Iris pigment epithelial cell (primary cell): ENCODE results near the gene NXPE4.
A peak's percentile ranks its signal among the peaks of the same experiment; 100 is the strongest.
"Not testable (repeated sequence)": the region's sequence is repeated elsewhere in the genome, so short reads cannot be mapped to it uniquely, and the experiment has no call there.

Experiments used
- DNase-seq: peaks from one replicate; pipeline ENCODE4 v3.0.0-alpha.2; 2011; ENCODE audit warnings: low read depth

NXPE4 gene

DNA sequence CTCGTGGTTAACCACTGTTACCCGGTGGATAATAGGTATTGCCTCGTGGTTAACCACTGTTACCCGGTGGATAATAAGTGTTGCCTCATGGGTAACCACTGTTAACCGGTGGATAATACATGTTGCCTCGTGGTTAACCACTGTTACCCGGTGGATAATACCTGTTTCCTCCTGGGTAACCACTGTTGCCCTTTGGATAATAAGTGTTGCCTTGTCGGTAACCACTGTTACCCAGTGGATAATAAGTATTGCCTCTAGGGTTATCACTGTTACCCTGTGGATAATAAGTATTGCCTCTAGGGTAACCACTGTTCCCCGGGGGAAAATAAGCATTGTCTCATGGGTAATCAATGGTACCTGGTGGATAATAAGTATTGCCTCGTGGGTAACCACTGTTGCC lies 15.0 kb upstream of the NXPE4 start:
- no peak for DNase-seq

DNA sequence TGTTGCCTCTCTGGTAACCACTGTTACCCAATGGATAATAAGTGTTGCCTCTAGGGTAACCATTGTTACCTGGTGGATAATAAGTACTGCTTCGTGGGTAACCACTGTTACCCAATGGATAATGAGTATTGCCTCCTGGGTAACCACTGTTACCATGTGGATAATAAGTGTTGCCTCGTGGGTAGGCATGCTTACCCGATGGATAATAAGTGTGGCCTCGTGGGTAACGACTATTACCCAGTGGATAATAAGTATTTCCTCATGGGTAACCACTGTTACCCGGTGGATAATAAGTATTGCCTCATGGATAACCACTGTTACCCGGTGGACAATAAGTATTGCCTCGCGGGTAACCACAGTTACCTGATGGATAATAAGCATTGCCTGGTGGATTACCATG lies 13.8 kb upstream of the NXPE4 start:
- DNase-seq: no peak

DNA sequence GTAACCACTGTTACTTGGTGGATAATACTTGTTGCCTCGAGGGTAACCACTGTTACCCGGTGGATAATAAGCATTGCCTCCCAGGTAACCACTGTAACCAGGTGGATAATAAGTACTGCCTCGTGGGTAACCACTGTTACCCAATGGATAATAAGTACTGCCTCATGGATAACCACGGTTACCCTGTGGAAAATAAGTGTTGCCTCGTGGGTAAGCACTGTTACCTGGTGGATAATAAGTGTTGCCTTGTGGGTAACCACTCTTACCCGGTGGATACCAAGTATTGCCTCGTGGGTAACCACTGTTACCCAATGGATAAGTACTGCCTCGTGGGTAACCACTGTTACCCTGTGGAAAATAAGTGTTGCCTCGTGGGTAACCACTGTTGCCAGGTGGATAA lies 13.0 kb upstream of the NXPE4 start:
- DNase-seq: not testable (repeated sequence)

DNA sequence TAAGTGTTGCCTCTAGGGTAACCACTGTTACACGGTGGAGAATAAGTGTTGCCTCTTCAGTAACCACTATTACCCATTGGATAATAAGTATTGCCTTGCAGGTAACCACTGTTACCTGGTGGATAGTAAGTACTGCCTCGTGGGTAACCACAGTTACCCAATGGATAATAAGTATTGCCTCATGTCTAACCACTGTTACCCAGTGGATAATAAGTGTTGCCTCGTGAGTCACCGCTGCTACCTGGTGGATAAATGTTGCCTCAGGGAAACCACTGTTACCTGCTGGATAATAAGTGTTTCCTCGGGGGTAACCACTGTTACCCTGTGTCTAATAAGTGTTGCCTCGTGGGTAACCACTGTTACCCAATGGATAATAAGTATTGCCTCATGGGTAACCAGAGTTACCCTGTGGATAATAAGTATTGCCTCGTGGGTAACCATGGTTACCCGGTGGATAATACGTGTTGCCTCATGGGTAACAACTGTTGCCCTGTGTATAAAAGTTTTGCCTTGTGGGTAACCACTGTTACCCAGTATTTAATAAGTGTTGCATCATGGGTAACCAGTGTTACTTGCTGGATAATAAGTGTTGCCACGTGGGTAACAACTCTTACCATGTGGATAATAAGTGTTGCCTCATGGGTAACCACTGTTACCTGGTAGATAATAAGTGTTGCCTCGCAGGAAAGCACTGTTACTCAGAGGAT lies 12.3 kb upstream of the NXPE4 start:
- no peak for DNase-seq

DNA sequence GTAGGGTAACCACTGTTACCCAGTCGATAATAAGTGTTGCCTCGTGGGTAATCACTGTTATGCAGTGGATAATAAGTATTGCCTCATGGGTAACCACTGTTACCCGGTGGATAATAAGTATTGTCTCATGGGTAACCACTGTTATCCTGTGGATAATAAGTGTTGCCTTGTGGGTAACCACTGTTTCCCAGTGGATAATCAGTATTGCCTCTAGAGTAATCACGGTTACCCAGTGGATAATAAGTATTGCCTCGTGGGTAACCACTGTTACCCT lies 11.2 kb upstream of the NXPE4 start:
- DNase-seq: not testable (repeated sequence)

DNA sequence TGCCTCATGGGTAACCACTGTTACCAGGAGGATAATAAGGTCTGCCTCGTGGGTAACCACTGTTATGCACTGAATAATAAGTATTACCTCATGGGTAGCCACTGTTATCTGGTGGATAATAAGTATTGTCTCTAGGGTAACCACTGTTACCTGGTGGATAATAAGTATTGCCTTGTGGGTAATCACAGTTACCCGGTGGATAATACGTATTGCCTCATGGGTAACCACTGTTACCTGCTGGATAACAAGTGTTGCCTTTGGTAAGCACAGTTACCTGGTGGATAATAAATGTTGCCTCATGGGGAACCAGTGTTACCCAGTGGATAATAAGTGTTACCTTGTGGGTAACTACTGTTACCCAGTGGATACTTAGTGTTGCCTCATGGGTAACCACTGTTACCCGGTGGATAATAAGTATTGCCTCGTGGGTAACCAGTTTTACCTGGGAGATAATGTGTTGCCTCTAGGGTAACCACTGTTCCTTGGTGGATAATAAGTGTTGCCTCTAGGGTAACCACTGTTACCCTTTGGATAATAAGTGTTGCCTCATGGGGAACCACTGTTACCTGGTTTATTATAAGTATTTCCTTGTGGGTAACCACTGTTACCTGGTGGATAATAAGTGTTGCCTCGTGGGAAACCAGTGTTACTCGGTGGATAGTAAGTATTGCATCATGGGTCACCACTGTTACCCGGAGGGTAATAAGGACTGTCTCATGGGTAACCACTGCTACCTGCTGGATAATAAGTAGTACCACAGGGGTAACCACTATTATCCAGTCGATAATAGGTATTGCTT lies 10.6 kb upstream of the NXPE4 start:
- DNase-seq: peak; percentile 7

DNA sequence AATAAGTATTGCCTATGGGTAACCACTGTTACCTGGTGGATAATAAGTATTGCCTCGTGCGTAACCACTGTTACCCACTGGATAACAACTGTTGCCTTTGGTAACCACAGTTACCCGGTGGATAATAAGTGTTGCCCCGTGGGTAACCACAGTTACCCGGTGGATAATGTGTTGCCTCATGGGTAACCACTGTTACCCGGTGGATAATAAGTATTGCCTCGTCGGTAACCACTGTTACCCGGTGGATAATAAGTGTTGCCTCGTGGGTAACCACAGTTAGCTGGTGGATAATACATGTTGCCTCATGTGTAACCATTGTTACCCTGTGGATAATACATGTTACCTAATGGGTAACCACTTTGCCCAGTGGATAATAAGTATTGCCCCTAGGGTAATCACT lies 9.8 kb upstream of the NXPE4 start:
- DNase-seq: no peak

DNA sequence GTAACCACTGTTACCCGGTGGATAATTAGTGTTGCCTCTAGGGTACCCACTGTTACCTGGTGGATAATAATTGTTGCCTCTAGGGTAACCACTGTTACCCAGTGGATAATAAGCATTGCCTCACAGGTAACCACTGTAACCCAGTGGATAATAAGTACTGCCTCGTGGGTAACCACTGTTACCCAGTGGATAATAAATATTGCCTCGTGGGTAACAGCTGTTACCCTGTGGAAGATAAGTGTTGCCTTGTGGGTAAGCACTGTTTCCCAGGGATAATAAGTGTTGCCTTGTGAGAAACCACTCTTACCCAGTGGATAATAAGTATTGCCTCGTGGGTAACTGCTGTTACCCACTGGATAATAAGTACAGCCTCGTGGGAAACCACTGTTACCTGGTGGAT lies 9.3 kb upstream of the NXPE4 start:
- DNase-seq: no peak

DNA sequence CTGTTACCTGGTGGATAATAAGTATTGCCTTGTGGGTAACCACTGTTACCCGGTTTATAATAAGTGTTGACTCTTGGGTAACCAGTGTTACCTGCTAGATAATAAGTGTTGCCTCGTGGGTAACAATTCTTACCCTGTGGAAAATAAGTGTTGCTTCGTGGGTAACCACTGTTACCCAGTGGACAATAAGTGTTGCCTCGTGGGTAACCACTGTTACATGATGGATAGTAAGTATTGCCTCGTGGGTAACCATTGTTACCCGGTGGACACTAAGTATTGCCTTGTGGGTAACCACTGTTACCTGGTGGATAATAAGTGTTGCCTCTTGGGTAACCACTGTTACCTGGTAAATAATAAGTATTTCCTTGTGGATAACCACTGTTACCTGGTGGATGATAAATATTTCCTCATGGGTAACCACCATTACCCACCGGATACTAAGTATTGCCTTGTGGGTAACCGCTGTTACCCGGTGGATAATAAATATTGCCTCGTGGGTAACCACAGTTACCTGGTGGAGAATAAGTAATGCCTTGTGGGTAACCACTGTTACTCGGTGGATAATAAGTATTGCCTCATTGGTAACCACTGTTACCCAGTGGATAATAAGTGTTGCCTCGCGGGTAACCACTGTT lies 8.7 kb upstream of the NXPE4 start:
- no peak for DNase-seq

DNA sequence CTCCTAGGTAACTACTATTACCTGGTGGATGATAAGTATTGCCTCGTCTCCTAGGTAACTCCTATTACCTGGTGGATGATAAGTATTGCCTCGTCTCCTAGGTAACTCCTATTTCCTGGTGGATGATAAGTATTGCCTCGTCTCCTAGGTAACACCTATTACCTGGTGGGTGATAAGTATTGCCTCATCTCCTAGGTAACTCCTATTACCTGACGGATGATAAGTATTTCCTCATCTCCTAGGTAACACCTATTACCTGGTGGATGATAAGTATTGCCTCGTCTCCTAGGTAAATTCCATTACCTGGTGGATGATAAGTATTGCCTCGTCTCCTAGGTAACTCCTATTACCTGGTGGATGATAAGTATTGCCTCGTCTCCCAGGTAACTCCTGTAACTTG lies 7.6 kb upstream of the NXPE4 start:
- not testable (repeated sequence) for DNase-seq

DNA sequence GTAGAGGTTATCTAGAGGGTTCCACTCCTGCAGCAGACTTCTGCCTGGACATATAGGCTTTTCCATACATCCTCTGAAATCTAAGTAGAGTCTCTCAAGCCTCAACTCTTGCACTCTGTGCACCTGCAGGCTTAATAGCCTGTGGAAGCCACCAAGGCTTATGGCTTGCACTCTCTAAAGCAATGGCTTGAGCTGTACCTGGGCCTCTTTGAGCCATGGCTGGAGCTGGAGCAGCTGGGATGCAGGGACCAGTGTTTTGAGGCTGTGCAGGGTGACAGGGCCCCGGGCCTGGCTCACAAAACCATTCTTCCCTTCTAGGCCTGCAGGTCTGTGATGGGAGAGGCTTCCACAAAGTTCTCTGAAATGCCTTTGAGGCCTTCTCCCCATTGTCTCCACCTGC lies 2.9 kb upstream of the NXPE4 start:
- DNase-seq: no peak

DNA sequence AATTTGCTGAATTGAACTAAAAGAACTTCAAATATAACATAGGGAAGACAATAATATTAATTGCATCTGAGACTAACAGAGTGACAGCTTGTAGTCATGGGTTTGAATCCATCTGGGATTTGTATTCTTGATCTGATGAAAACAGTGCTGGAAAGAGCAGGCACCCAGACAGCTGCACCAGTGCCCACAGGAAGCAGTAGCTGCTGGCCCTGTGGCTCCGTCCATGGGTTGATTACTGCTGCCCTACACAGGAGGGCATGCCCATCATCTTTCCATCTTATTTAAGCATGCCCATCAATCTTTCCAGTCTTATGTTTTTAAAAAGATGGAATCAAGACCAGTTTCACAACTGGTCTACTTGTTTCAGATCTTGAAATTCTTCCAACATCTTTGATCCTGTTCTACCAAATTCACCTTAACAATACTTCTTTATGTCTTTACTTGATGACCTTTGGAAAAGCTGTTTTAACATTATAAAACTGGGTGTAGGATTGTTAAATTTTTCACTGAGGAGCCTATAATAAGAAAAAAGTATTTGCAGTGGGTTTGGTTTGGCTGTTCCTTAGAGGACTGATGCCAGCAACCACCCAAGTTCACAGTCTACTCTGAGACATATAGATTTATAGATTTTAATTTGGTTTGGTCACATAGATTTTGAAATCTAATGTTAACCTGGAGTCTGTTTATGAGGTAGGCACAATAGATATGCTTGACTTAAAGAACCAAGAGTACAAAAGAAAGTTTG lies 761 bp upstream of the NXPE4 start:
- no peak for DNase-seq

DNA sequence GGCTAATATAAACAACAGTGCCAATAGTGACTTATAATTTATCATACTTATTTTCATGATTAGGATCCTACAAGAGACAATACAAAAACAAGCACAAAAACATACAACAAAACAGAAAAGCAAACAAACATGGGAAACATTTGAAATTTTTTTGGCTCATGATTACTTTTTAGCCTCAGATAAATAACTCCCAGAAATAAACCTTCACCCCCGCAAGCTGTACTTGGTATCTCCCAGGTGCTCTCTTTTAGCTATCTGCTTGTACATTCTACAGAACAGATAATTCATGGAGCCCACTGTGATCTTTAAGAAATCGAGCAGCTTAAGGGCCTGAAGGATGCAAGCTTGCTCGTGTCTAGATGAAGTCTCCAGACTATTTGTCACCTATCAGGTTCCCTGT lies 883 bp downstream of the NXPE4 start:
- DNase-seq: no peak

DNA sequence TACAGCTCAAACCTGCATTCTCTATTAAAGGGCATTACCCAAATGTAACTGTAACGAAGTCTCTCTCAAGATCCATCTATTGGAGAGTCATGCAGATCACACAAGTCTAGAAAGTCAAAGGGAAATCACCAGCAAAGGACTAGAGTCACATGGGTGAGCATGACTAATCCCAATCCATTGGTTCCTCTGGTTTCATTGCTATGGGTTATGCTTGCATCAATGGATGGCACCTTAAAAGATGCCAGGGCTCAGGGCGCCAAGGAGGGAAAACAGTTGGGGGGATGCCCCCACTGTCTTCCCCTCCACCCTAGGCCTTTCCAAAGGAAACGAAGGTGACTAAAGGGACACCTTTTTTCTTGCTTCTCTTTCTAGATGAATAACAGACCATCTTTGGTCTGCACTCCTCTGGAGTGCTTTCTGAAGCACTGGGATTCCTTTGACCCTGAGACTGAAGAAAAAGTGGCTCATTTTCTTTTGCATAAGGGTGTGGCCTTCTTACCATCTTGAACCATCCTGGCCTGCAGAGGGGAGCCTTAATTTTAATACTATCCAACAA lies 8.1 kb downstream of the NXPE4 start:
- DNase-seq: no peak

DNA sequence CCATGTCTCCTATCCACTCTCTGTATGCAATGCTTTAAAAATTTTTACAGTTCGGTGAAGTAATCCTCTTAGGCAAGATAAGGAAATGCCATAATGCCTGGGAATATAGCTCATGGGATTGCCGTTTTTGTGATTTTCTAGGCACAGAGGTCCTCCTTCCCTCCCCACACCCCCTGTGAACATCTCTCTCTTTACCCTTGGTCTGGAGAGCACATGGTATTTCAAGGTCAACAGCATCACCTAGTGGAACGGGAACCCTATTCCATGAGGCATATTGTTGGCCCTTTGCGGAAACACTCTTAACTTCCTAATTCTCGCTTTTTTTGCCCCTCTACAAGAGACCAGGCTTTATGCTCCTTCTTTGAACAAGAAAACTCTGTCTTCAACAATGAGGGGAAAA lies 8.8 kb downstream of the NXPE4 start:
- no peak for DNase-seq

DNA sequence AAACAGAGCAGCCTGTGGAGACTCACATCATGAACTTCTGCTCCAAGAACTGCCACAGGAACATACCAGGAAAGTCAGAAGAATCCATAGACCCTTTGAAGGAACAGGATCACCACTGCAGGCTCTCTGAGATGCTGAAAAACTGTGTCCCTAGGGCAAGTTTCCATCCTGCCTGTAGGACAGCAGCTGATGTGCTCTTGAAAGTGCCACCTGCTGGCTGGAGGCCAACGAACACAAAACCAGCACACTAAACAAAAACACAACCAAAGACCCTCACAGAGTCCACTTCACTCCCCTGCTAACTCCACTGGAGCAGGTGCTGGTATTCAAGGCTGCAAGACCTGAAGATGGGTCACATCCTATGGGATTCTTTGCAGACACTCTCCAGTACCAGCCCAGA lies 23.9 kb downstream of the NXPE4 start:
- DNase-seq: no peak

DNA sequence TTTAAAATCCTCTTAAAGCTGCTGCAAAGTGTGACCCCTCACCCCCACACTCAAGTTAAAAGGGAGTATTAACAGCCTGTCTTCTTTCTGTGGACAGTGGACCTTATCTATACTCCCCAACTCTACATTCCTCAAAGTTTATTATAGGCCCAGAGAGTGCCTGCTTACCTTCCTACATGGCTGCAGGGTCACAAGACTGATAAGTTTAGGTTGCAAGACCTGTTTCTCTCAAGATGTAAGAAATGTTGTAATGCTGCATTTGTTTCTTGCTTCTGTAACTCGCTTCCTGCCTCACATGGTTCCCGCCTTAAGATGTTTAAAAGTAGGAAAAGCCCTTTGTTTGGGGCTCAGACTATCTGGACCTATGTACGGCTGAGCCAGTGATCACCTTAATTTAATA lies 25.8 kb downstream of the NXPE4 start:
- no peak for DNase-seq

DNA sequence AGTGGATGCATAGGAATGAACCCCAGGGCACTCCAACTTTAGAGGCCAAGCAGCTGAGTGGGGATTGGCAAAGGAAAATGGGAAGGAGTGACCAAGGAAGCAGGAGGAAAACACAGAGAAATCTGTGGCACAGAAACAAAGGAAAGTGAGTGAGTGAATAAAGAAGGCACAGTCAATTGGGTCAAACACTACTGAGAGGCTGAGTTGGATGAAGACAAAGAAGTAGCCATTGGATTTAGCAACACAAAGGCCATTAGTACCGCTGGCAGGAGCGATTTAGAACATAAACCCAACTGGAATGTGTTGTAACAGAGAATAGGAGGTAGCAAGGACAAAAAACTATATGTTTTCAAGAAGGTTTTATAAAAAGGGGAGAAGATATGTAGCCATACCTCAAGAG lies 29.3 kb downstream of the NXPE4 start:
- no peak for DNase-seq

DNA sequence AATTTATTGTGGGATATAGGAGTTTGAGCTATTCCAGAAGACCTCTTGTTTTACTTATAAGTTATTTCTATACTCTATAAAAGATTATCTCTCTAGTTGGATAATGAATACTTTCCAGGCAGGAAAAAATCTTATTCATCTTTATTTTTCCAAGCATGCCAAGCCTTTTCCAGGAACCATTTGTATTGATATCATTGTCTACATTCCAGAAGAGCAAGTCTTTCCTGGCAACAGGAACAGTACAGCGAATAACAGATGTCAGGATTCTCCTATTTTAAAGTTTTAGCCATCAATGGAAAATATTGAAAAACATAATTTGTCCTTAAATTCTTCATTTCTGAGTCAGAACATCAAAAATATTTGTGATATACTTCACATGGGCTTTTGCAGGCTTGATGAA lies 30.8 kb downstream of the NXPE4 start:
- no peak for DNase-seq

DNA sequence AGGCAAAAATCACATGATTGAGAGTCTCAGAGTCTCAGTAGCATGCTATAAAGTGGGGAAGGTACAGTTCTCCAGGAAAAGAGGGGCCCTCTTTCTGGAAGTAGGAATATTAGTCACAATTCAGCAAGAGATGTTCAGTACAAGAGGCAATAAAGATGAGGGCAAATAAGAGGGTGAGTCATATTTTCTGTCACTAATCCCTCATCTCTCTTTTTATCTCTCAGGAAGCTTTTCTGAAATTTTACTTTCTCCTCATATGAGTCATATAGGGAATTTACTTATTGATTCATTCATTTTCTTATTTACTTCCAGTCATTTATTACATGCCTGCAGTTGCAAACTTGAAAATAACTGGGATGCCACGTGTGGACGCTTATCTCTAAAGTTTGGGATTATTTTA lies 32.5 kb downstream of the NXPE4 start:
- DNase-seq: peak; percentile 69

DNA sequence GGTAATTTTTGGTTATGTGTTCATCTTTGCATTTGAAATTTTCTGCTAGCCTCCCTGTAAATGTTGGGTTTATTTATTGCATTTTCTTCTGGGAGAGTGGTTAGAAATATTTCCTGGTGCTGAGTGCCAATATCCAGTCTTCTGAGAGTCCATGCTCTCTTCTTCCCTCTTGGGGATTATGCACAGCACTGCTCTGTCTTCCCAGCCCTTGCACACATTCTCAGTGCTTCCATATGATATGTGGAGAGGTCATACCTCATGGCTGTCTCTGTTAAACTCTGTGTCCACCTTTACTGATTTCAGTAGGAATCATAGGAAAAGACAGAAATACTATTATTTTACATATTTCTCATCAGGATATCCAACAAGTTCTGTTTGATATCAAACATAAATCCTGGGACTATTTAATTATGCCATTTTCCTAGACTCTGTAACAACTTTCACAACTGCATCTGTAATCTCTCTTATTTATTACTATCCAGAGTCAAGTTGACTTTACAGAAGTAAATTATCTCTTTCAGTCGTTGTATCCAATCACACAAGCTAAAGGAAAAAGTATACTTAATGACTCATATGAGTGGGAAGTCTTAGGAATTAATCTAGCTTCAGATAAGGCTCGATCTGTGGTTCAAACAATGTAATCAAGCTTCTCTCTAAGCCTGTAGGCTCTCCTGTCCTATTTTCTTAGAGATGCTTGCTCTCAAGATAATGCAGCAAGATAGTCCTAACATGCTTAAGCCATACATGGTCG lies 33.2 kb downstream of the NXPE4 start:
- DNase-seq: peak; percentile 76
